Endothelial cell of umbilical vein (primary cell): ENCODE measurements around the gene DNAH10. TPM values are rescaled to one million over a fixed set of nuclear protein-coding genes. Genes with fewer than 3 reads are reported as not detected.

Source experiments
- BruUV-seq: library from RNA; stranded (reverse); fragments of 400-500 nt; replicated peaks from 2 replicates; lab custom pipeline; 2021; lab: Mats Ljungman, UMichigan
- CTCF ChIA-PET: fragments of 300-600, 350-600 bp; sonication (Branson Sonifier 250); formaldehyde crosslinking; loops from one replicate; lab custom pipeline; 2021; ENCODE audit warnings: antibody characterized with exemption, inconsistent platforms; lab: Charles Lee
- POLR2A ChIA-PET: fragments of 300-600, 350-600 bp; sonication (Branson Sonifier 250); formaldehyde crosslinking; loops from one replicate; lab custom pipeline; 2021; ENCODE audit warnings: antibody characterized with exemption, inconsistent platforms; lab: Charles Lee
- DNase-seq: peaks from one replicate; pipeline ENCODE4 v3.0.0-alpha.2; 2011; ENCODE audit warnings: low read depth, low spot score
- FAIRE-seq: peaks from 2 replicates; lab custom pipeline; 2011; peaks lifted over from hg19 to GRCh38; lab: Jason Lieb, UNC
- H2AFZ ChIP-seq: 2 replicates; pipeline ENCODE4 v1.6.0; 2012; ENCODE audit warnings: low read depth, low read length, control low read depth, inconsistent platforms
- H3K27ac ChIP-seq: 2 replicates; pipeline ENCODE4 v1.5.1; 2011; ENCODE audit warnings: low read depth, mild to moderate bottlenecking, control low read depth, low read length, moderate library complexity; ENCODE audit not compliant: insufficient read depth
- H3K27me3 ChIP-seq, 2 experiments: 2 replicates each; pipeline versions ENCODE4 v1.6.0 to v1.6.1; 2011; ENCODE audit warnings: low read length in 2 of 2, mixed read lengths in 1 of 2; ENCODE audit not compliant: control insufficient read depth in 2 of 2, insufficient read depth in 2 of 2
- H3K36me3 ChIP-seq, 2 experiments: 2 replicates in 1 of 2; 3 replicates in 1 of 2; pipeline ENCODE4 v1.5.1; 2011; ENCODE audit warnings: low read length in 2 of 2, mild to moderate bottlenecking in 1 of 2, moderate library complexity in 1 of 2; ENCODE audit not compliant: control insufficient read depth in 2 of 2, insufficient read depth in 2 of 2; ENCODE audit errors: extremely low read depth in 1 of 2
- H3K4me1 ChIP-seq: 3 replicates; pipeline ENCODE4 v1.5.1; 2011; ENCODE audit warnings: mild to moderate bottlenecking, low read length; ENCODE audit not compliant: control insufficient read depth, insufficient read depth; ENCODE audit errors: extremely low read depth
- H3K4me2 ChIP-seq: 2 replicates; pipeline ENCODE4 v1.6.1; 2011; ENCODE audit warnings: low read length, control low read depth, mixed read lengths; ENCODE audit not compliant: insufficient read depth
- H3K4me3 ChIP-seq, 3 experiments: fragments of 200-600 bp in 1 of 3; sonication (generic), shearing (Covaris generic) in 1 of 3; replicated peaks in 1 of 3; 2 replicates each; pipeline ENCODE4 v1.5.1; 2011 to 2016; ENCODE audit warnings: control low read depth in 3 of 3, low read length in 3 of 3, mild to moderate bottlenecking in 2 of 3, inconsistent platforms in 1 of 3, low read depth in 1 of 3, moderate library complexity in 1 of 3; ENCODE audit not compliant: insufficient read depth in 1 of 3
- H3K79me2 ChIP-seq: 2 replicates; pipeline ENCODE4 v1.6.0; 2012; ENCODE audit warnings: low read length, inconsistent platforms; ENCODE audit not compliant: control insufficient read depth, insufficient read depth
- H3K9ac ChIP-seq: replicated peaks from 2 replicates; pipeline ENCODE3; 2011; ENCODE audit warnings: low read length, control low read depth; ENCODE audit not compliant: insufficient read depth; ENCODE audit errors: extremely low read depth
- H3K9me1 ChIP-seq: replicated peaks from 3 replicates; pipeline ENCODE4 v1.6.0; 2011; ENCODE audit warnings: mild to moderate bottlenecking, low read length; ENCODE audit not compliant: control insufficient read depth, insufficient read depth; ENCODE audit errors: extremely low read depth
- H3K9me3 ChIP-seq: replicated peaks from 2 replicates; pipeline ENCODE4 v1.5.1; 2012; ENCODE audit warnings: low read length, inconsistent platforms; ENCODE audit not compliant: control insufficient read depth, insufficient read depth
- H4K20me1 ChIP-seq: replicated peaks from 2 replicates; pipeline ENCODE3; 2011; ENCODE audit warnings: mild to moderate bottlenecking, low read length; ENCODE audit not compliant: control insufficient read depth, insufficient read depth; ENCODE audit errors: extremely low read depth
- EZH2 ChIP-seq: IDR thresholded peaks from 2 replicates; pipeline ENCODE4 v1.6.1; 2012; ENCODE audit warnings: borderline replicate concordance, low read depth, mild to moderate bottlenecking, moderate library complexity, low read length, inconsistent platforms; ENCODE audit not compliant: severe bottlenecking
- FOS ChIP-seq: IDR thresholded peaks from 2 replicates; pipeline ENCODE4 v1.6.1; 2011; ENCODE audit warnings: mild to moderate bottlenecking, low read length, moderate library complexity, borderline replicate concordance; ENCODE audit not compliant: insufficient read depth
- GATA2 ChIP-seq: IDR thresholded peaks from 2 replicates; pipeline ENCODE4 v1.7.0; 2011; ENCODE audit warnings: low read depth, mild to moderate bottlenecking, moderate library complexity, mixed read lengths, low read length; ENCODE audit not compliant: insufficient read length, insufficient read depth
- JUN ChIP-seq: IDR thresholded peaks from 2 replicates; pipeline ENCODE4 v1.6.1; 2011; ENCODE audit warnings: borderline replicate concordance, low read depth; ENCODE audit not compliant: insufficient read length, insufficient read depth
- MYC ChIP-seq: IDR thresholded peaks from one replicate; pipeline ENCODE4 v1.6.1; 2011; ENCODE audit warnings: mild to moderate bottlenecking, low read depth, low read length
- POLR2A ChIP-seq: IDR thresholded peaks from 2 replicates; pipeline ENCODE4 v1.6.1; 2012; ENCODE audit warnings: low read depth, mild to moderate bottlenecking, control low read depth, low read length
- POLR2AphosphoS5 ChIP-seq: IDR thresholded peaks from 2 replicates; pipeline ENCODE4 v1.6.1; 2012; ENCODE audit warnings: low read depth, mild to moderate bottlenecking, control low read depth, low read length, moderate library complexity; ENCODE audit not compliant: insufficient read depth
- dilution Hi-C: fragments of 300-500 bp; cut with MboI; formaldehyde crosslinking; loops from one replicate; pipeline ENCODE4 v1.15.0; 2019; ENCODE audit warnings: low sequenced_read_pairs; ENCODE audit not compliant: extremely low pct_ligation_motif_present
- intact Hi-C: fragments of 100-400 bp; cut with micrococcal nuclease; formaldehyde crosslinking; loops from one replicate; pipeline ENCODE4 v1.10.0; 2022
- polyA plus RNA-seq, 4 experiments: library from polyadenylated mRNA; depleted of rRNA in 3 of 4; stranded (reverse) in 3 of 4; unstranded in 1 of 4; fragments of >200 nt; gene quantifications; 2 replicates each; pipeline versions ENCODE4 v1.2.1 to v1.2.3, GENCODE V29; 2011 to 2012; ENCODE audit warnings: missing spikeins in 1 of 4
- total RNA-seq: library from RNA; stranded (reverse); gene quantifications from 2 replicates; pipeline ENCODE4 v1.2.3, GENCODE V29; 2021
- TF ChIP-seq, protein P1 (sequence below): IDR thresholded peaks from 2 replicates; pipeline ENCODE4 v1.6.1; 2011; ENCODE audit not compliant: insufficient read depth, insufficient read length
- TF ChIP-seq, protein P2 (sequence below), 2 donors: IDR thresholded peaks; 1 replicate in 1 of 2; 2 replicates in 1 of 2; pipeline ENCODE4 v1.5.1; 2011; ENCODE audit warnings: low read length in 2 of 2, mild to moderate bottlenecking in 2 of 2, moderate library complexity in 2 of 2, control low read depth in 1 of 2, inconsistent platforms in 1 of 2, low read depth in 1 of 2; ENCODE audit not compliant: insufficient read depth in 1 of 2; ENCODE audit errors: extremely low read depth in 1 of 2

DNAH10 gene
- total and polyA plus RNA-seq, 2 donors (not counting 3 experiments of a cell fraction or from before 2014, with no cell fraction given): 0.04 to 0.31 TPM

DNA sequence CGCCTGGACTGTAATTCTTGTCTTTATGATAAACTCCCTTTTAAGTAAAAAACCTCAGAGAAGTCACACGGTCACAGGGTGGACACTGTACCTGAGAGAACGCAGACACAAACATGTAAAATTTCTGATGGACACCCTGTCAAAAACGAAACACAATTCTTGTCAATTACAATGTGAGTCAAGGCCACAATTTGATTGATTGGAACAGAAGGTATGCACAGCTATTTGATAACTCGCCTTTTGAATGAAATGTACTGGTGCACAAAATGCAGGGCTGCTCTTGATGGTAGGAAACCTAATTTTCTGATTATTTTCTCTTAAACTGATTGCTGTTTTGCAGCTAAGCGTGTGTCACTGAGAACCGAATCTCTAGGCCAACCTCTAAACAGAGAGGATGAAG is 9.2 kb downstream of the DNAH10 start:
- POLR2A ChIA-PET: no interaction called here
- CTCF ChIA-PET: interaction anchor here (0.9 kb wide), 1 partner anchor 134 kb away, joined by 3 read pairs; no protein-coding TSS in a partner anchor
- no peaks in the 10 kb centered on the region for H4K20me1 ChIP-seq
- H3K4me1 ChIP-seq: no peaks in the 10 kb centered on the region
- H3K9me1 ChIP-seq: no peaks in the 10 kb centered on the region
- intact Hi-C loops: no loop called here
- H3K79me2 ChIP-seq: no peaks in the 10 kb centered on the region
- H3K9me3 ChIP-seq: no peaks in the 10 kb centered on the region
- no peak for DNase-seq
- H3K36me3 ChIP-seq: no peaks in the 10 kb centered on the region
- peaks cover 6 to 9% of the 10 kb centered on the region in 2 experiments for H3K27me3 ChIP-seq
- H3K4me2 ChIP-seq: no peak overlapping the region
- FAIRE-seq: no peak
- no peak overlapping the region for H3K4me3 ChIP-seq
- dilution Hi-C loops: no loop called here
- H3K9ac ChIP-seq: no peak overlapping the region
- BruUV-seq: no TSS peak
- H3K27ac ChIP-seq: no peak overlapping the region
- no peak for TF ChIP-seq POLR2A
- TF ChIP-seq GATA2: no peak
- no peak for TF ChIP-seq FOS
- TF ChIP-seq, protein P1, sequence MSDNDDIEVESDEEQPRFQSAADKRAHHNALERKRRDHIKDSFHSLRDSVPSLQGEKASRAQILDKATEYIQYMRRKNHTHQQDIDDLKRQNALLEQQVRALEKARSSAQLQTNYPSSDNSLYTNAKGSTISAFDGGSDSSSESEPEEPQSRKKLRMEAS: no peak
- TF ChIP-seq JUN: no peak
- no peak for TF ChIP-seq MYC
- no peak overlapping the region for H2AFZ ChIP-seq

DNA sequence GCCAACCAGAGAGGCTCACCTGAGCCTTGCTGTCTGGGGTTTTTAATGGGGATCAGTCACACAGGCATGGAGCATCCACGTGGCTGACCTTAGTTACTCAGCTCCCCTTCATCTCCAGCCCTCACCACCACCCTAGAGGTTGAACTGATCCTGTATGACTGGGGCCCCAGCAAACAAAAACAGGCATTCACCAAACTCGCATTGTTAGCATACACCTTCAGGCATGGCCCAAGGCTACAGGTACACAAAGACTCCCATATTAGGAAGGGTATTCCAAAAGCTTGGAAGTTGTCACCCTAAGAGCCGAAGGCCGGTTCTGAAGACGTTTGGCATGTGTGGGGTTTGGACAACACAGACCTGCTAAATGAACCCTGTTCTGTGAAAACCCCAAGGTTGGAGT is 10.0 kb downstream of the DNAH10 start:
- TF ChIP-seq POLR2AphosphoS5: no peak
- no peak for TF ChIP-seq FOS
- TF ChIP-seq GATA2: no peak
- TF ChIP-seq EZH2: no peak
- no peak for TF ChIP-seq MYC
- TF ChIP-seq, protein P1: no peak
- TF ChIP-seq POLR2A: no peak
- no peak for TF ChIP-seq JUN
- TF ChIP-seq, protein P2, sequence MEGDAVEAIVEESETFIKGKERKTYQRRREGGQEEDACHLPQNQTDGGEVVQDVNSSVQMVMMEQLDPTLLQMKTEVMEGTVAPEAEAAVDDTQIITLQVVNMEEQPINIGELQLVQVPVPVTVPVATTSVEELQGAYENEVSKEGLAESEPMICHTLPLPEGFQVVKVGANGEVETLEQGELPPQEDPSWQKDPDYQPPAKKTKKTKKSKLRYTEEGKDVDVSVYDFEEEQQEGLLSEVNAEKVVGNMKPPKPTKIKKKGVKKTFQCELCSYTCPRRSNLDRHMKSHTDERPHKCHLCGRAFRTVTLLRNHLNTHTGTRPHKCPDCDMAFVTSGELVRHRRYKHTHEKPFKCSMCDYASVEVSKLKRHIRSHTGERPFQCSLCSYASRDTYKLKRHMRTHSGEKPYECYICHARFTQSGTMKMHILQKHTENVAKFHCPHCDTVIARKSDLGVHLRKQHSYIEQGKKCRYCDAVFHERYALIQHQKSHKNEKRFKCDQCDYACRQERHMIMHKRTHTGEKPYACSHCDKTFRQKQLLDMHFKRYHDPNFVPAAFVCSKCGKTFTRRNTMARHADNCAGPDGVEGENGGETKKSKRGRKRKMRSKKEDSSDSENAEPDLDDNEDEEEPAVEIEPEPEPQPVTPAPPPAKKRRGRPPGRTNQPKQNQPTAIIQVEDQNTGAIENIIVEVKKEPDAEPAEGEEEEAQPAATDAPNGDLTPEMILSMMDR (IDR thresholded peaks at IDR 0.05; ENCODE audit: extremely low read depth in 1 of 2, insufficient read depth in 1 of 2, low read depth in 1 of 2, low read length in 2 of 2): no peak
- no peak for DNase-seq
- Histone ChIP-seq H3K27ac (no peak overlapping the region), H3K4me1 (no peaks in the 10 kb centered on the region), H3K9ac (no peak overlapping the region), H3K27me3 (peaks cover 6 to 9% of the 10 kb centered on the region in 2 experiments), H3K9me3 (no peaks in the 10 kb centered on the region), H3K4me3 (no peak overlapping the region), H3K9me1 (no peaks in the 10 kb centered on the region), H2AFZ (no peak overlapping the region), H3K36me3 (no peaks in the 10 kb centered on the region), H3K4me2 (no peak overlapping the region), H3K79me2 (no peaks in the 10 kb centered on the region), H4K20me1 (no peaks in the 10 kb centered on the region)
- POLR2A ChIA-PET: no interaction called here
- no TSS peak for BruUV-seq
- intact Hi-C loops: no loop called here
- CTCF ChIA-PET: no interaction called here
- dilution Hi-C loops: no loop called here
- no peak for FAIRE-seq
